DLD1 (cell line): ENCODE results near the gene EEF1G.

Experiments
- in situ Hi-C: cut with HindIII; loops from 2 replicates; pipeline ENCODE4 v1.10.0; 2017; ENCODE audit warnings: low sequenced_read_pairs

The EEF1G gene

GRCh38 chr11:62556108-62556874 lies 17.4 kb downstream of the EEF1G start:
- in situ Hi-C loops: loop anchor here (25.0 kb wide), 1 partner anchor 119 kb away; no protein-coding TSS in a partner anchor

- in situ Hi-C loops: loop anchor here (25.0 kb wide), 1 partner anchor 118 kb away; no protein-coding TSS in a partner anchor
These were observed 18.1 kb downstream of the EEF1G start for GRCh38 chr11:62555464-62556107.

- in situ Hi-C loops: loop anchor here (25.0 kb wide), 1 partner anchor 117 kb away; no protein-coding TSS in a partner anchor
These were observed 19.1 kb downstream of the EEF1G start for GRCh38 chr11:62554387-62555167.

GRCh38 chr11:62553839-62554361 lies 19.8 kb downstream of the EEF1G start:
- in situ Hi-C loops: loop anchor here (25.0 kb wide), 1 partner anchor 117 kb away; no protein-coding TSS in a partner anchor

GRCh38 chr11:62553080-62553838 lies 20.4 kb downstream of the EEF1G start:
- in situ Hi-C loops: loop anchor here (25.0 kb wide), 1 partner anchor 116 kb away; no protein-coding TSS in a partner anchor

- in situ Hi-C loops: loop anchor here (25.0 kb wide), 1 partner anchor 115 kb away; no protein-coding TSS in a partner anchor
These were observed 21.1 kb downstream of the EEF1G start for GRCh38 chr11:62552485-62553079.

- in situ Hi-C loops: loop anchor here (25.0 kb wide), 1 partner anchor 113 kb away; no protein-coding TSS in a partner anchor
These were observed 23.2 kb downstream of the EEF1G start for GRCh38 chr11:62550478-62550877.

- in situ Hi-C loops: no loop called here
These were observed 25.0 kb downstream of the EEF1G start for GRCh38 chr11:62548545-62549335.

- in situ Hi-C loops: no loop called here
These were observed 25.9 kb downstream of the EEF1G start for GRCh38 chr11:62547691-62548281.

- in situ Hi-C loops: no loop called here
These were observed 26.6 kb downstream of the EEF1G start for GRCh38 chr11:62546929-62547625.

- in situ Hi-C loops: no loop called here
These were observed 27.3 kb downstream of the EEF1G start, which contains the start of gene AHNAK for GRCh38 chr11:62546244-62546928. Gene AHNAK, minus strand, starts transcription at chr11:62546806. Its CDS starts 10,708 bp downstream, at chr11:62536098.

GRCh38 chr11:62545437-62546243 lies 28.1 kb downstream of the EEF1G start:
- in situ Hi-C loops: no loop called here

- in situ Hi-C loops: no loop called here
These were observed 28.9 kb downstream of the EEF1G start for GRCh38 chr11:62544581-62545436.

GRCh38 chr11:62543680-62544444 lies 29.8 kb downstream of the EEF1G start:
- in situ Hi-C loops: no loop called here
